DND-41 (cell line): ENCODE measurements around the gene CENPS.
"Not testable (repeated sequence)": the region's sequence is repeated elsewhere in the genome, so short reads cannot be mapped to it uniquely, and the experiment has no call there.

Experiments
- ATAC-seq: fragments of 200-7000 bp; cut with Tn5 transposase; 3 replicates; pipeline ENCODE4 v1.9.1; 2021; ENCODE audit warnings: low read depth; ENCODE audit not compliant: insufficient read depth
- DNase-seq: peaks from one replicate; pipeline ENCODE4 v3.0.0-alpha.2; 2020
- H2AFZ ChIP-seq: 2 replicates; pipeline ENCODE4 v1.6.0; 2012; ENCODE audit warnings: low read depth, low read length
- H3K27ac ChIP-seq: 2 replicates; pipeline ENCODE4 v1.5.1; 2012; ENCODE audit warnings: low read length, inconsistent platforms
- H3K27me3 ChIP-seq: fragments of 200-600 bp; sonication (generic); 2 replicates; pipeline ENCODE4 v1.6.0; 2012; ENCODE audit warnings: low read length, mild to moderate bottlenecking, inconsistent platforms; ENCODE audit not compliant: insufficient read depth, poor library complexity
- H3K36me3 ChIP-seq: 2 replicates; pipeline ENCODE4 v1.5.1; 2012; ENCODE audit warnings: low read length, inconsistent platforms; ENCODE audit not compliant: insufficient read depth
- H3K4me1 ChIP-seq: 2 replicates; pipeline ENCODE4 v1.5.1; 2012; ENCODE audit warnings: mild to moderate bottlenecking, low read length; ENCODE audit not compliant: insufficient read depth
- H3K4me2 ChIP-seq: 2 replicates; pipeline ENCODE4 v1.6.0; 2012; ENCODE audit warnings: mild to moderate bottlenecking, moderate library complexity, low read length, inconsistent platforms; ENCODE audit not compliant: insufficient read depth
- H3K4me3 ChIP-seq, 2 experiments: fragments of 200-600 bp in 1 of 2; shearing (Covaris generic) in 1 of 2; 2 replicates each; pipeline ENCODE4 v1.5.1; 2012 to 2016; ENCODE audit warnings: inconsistent platforms in 2 of 2, low read length in 2 of 2, mild to moderate bottlenecking in 2 of 2, low read depth in 1 of 2, moderate library complexity in 1 of 2
- H3K79me2 ChIP-seq: 2 replicates; pipeline ENCODE4 v1.6.0; 2012; ENCODE audit warnings: low read length, inconsistent platforms; ENCODE audit not compliant: insufficient read depth
- H3K9ac ChIP-seq: 2 replicates; pipeline ENCODE4 v1.6.0; 2012; ENCODE audit warnings: low read depth, mild to moderate bottlenecking, inconsistent platforms, low read length, moderate library complexity
- H3K9me3 ChIP-seq: 2 replicates; pipeline ENCODE4 v1.5.1; 2012; ENCODE audit warnings: low read length, moderate library complexity, mild to moderate bottlenecking, inconsistent platforms; ENCODE audit not compliant: insufficient read depth, severe bottlenecking
- H4K20me1 ChIP-seq: 2 replicates; pipeline ENCODE4 v1.6.0; 2012; ENCODE audit warnings: low read length; ENCODE audit not compliant: insufficient read depth
- EZH2 ChIP-seq: IDR thresholded peaks from 3 replicates; pipeline ENCODE4 v1.6.1; 2012; ENCODE audit warnings: borderline replicate concordance, low read depth, mild to moderate bottlenecking, moderate library complexity, low read length, inconsistent platforms; ENCODE audit not compliant: severe bottlenecking
- TF ChIP-seq, protein P1 (sequence below): IDR thresholded peaks from 2 replicates; pipeline ENCODE4 v1.5.1; 2012; ENCODE audit warnings: borderline replicate concordance, low read length, moderate library complexity, mild to moderate bottlenecking; ENCODE audit not compliant: poor library complexity, severe bottlenecking; ENCODE audit errors: extremely low read depth

CENPS gene

DNA sequence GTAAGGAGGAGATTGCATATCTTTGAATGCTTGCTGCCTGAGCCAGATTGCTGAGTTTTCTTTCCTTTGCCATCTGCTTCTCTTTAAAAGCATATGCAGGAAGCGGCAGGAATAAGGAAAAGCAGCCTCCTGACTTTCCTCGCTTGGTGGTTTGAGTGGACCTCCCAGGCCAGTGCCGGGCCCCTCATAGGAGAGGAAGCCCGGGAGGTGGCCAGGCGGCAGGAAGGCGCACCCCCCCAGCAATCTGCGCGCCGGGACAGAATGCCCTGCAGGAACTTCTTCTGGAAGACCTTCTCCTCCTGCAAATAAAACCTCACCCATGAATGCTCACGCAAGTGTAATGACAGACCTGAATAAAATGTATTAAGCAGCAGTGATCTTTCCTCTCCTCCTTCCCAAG is 21.1 kb downstream of the CENPS start:
- DNase-seq, result no peak
- Histone ChIP-seq H3K27ac (no peak overlapping the region), H3K4me3 (no peak overlapping the region)

DNA sequence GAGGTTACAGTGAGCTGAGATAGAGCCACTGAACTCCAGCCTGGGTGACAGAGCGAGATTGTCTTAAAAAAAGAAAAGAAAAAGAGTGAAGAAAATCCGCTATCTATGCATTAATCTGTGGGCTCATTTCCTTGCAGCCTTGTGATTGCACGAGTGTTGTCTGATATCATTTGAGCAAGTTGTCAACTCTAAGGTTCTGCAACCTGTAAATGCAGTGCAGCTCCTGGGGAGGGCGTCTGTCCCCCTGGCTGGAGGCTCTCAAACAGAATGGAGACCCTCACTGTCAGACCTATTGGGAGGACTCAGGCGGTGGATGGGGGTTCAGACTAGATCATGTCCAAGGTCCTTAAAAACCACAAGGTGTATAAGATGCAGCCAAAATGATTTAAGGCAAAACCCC is 25.8 kb downstream of the CENPS start:
- ATAC-seq (no peak), DNase-seq (no peak)
- Histone ChIP-seq H3K79me2 (no peaks in the 10 kb centered on the region), H3K4me2 (no peak overlapping the region), H3K27ac (no peak overlapping the region), H3K27me3 (no peaks in the 10 kb centered on the region), H3K4me3 (no peak overlapping the region), H3K4me1 (no peaks in the 10 kb centered on the region), H3K9ac (no peak overlapping the region), H3K9me3 (no peaks in the 10 kb centered on the region), H3K36me3 (peaks cover 14% of the 10 kb centered on the region; the same call in 1 of the 2 replicates), H2AFZ (no peak overlapping the region), H4K20me1 (no peaks in the 10 kb centered on the region)
- no peak for TF ChIP-seq EZH2
- TF ChIP-seq, protein P1, sequence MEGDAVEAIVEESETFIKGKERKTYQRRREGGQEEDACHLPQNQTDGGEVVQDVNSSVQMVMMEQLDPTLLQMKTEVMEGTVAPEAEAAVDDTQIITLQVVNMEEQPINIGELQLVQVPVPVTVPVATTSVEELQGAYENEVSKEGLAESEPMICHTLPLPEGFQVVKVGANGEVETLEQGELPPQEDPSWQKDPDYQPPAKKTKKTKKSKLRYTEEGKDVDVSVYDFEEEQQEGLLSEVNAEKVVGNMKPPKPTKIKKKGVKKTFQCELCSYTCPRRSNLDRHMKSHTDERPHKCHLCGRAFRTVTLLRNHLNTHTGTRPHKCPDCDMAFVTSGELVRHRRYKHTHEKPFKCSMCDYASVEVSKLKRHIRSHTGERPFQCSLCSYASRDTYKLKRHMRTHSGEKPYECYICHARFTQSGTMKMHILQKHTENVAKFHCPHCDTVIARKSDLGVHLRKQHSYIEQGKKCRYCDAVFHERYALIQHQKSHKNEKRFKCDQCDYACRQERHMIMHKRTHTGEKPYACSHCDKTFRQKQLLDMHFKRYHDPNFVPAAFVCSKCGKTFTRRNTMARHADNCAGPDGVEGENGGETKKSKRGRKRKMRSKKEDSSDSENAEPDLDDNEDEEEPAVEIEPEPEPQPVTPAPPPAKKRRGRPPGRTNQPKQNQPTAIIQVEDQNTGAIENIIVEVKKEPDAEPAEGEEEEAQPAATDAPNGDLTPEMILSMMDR, result no peak

More for the DNA sequence above, 21.1 kb downstream of the CENPS start:
- Histone ChIP-seq H3K9me3 (no peaks in the 10 kb centered on the region), H3K79me2 (no peaks in the 10 kb centered on the region), H3K27me3 (no peaks in the 10 kb centered on the region), H3K4me2 (no peak overlapping the region), H3K4me1 (no peaks in the 10 kb centered on the region), H2AFZ (no peak overlapping the region), H3K9ac (no peak overlapping the region), H4K20me1 (no peaks in the 10 kb centered on the region), H3K36me3 (no peaks in the 10 kb centered on the region; the same call in 1 of the 2 replicates)
- TF ChIP-seq, protein P1, result no peak
- TF ChIP-seq EZH2, result no peak
- no peak for ATAC-seq

DNA sequence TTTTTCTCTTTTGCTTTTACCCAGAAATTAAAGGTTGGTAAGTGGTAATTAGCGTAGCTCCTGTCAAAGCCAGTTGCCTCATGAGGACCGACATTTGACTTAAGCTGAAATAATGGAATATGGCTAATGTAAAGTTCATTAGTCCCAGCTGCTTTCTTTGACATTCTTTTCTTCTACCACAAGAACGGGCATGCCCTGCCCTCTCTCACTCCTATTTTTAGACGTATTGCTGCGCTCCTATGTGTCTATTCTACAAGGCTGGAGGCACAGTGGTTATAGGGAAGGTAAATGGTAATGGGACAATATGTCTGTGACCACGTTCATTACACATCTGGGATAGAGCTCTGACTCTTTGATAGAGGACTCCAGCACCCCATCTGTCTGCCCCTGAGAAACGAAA is 26.4 kb downstream of the CENPS start:
- Histone ChIP-seq H4K20me1 (no peaks in the 10 kb centered on the region), H3K36me3 (peaks cover 20% of the 10 kb centered on the region), H2AFZ (no peak overlapping the region), H3K4me2 (no peak overlapping the region), H3K9me3 (no peaks in the 10 kb centered on the region), H3K27me3 (no peaks in the 10 kb centered on the region), H3K79me2 (no peaks in the 10 kb centered on the region), H3K4me3 (no peak overlapping the region), H3K4me1 (no peaks in the 10 kb centered on the region), H3K27ac (no peak overlapping the region), H3K9ac (no peak overlapping the region)
- ATAC-seq (no peak), DNase-seq (no peak)
- TF ChIP-seq, protein P1, result no peak
- TF ChIP-seq EZH2, result no peak

DNA sequence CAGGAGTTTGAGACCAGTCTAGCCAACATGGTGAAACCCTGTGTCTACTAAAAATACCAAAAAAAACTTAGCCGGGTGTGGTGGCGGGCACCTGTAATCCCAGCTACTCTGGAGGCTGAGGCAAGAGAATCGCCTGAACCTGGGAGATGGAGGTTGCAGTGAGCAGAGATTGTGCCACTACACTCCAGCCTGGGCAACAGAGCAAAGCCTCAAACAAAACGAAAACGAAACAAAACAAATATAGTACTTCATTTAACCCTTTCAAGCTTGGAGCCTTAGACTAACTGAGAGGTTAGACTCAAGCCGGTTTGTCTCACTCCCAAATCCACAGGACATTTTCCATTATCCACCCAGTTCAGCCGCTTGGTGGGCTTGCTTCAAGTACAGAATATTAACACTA is 27.2 kb downstream of the CENPS start:
- H4K20me1 ChIP-seq, DNase-seq, H3K27me3 ChIP-seq, H3K4me1 ChIP-seq, ATAC-seq, H3K9me3 ChIP-seq, H3K79me2 ChIP-seq, H3K27ac ChIP-seq, H3K9ac ChIP-seq, H3K4me3 ChIP-seq, H3K4me2 ChIP-seq, H2AFZ ChIP-seq: not testable (repeated sequence)
- H3K36me3 ChIP-seq, result peaks cover 25% of the 10 kb centered on the region
